Measurements from ENCODE around the gene PCDHA4.

GRCh38 chr5:140857177-140857986, 50.5 kb downstream of the PCDHA4 start:
- TF ChIP-seq POLR2A (IDR thresholded peaks at IDR 0.05; ENCODE audit: low read depth, low read length) = no peak
- no peak for TF ChIP-seq POLR2AphosphoS5 (IDR thresholded peaks at IDR 0.05; ENCODE audit: low read depth, low read length)

Data from GM12892 (cell line).